Medulla oblongata (tissue), 1 donor: ENCODE data around the gene SEC22A.

Experiments used
- DNase-seq: peaks from one replicate; pipeline ENCODE4 v3.0.0-alpha.2; 2015; ENCODE audit errors: extremely low spot score

Gene SEC22A

DNA sequence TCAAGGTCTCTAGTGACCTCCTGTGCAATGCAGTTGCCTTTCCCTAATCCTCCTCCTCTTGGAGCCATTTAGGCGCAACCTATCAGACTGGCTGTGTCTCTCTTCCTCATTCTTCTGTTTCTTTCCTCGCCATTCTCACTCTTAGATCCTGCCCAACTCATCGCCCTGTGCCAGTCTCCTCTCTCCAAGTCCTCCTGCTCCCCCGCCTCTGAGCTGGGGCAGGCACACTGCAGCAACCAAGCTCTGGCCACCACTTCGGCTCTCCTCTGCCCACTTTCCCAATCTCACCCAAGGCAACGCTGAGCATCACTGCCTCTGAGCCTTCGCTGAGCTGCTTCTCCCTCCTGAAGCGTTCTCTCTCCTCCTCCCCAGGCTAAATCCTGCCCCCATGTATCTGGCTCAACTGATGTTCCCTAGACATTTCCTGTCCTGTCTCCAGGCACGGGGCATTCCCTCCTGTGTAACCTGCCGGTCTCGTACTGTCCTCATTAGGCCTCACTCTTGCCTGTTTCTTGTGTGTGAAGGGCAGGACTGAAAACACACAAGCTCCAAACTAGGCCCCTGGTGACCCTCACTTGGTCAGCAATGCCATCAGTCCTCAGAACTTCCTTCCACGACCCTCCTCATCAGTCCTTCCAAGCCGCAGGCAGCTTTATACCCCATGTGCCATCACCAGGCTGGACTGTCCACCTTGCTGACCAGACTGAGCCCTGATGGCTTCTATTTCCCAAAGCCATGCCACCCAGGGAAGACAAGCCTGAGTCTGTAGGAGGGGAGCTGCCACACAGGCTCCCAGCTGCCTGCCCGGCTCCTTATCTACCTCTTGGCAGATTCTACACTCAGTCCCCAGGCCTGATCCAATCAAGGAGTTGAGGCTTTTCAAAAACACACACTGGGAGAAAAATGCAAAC lies 85.6 kb downstream of the SEC22A start:
- no peak for DNase-seq

GRCh38 chr3:123287962-123288302 lies 86.2 kb downstream of the SEC22A start:
- no peak for DNase-seq

DNA sequence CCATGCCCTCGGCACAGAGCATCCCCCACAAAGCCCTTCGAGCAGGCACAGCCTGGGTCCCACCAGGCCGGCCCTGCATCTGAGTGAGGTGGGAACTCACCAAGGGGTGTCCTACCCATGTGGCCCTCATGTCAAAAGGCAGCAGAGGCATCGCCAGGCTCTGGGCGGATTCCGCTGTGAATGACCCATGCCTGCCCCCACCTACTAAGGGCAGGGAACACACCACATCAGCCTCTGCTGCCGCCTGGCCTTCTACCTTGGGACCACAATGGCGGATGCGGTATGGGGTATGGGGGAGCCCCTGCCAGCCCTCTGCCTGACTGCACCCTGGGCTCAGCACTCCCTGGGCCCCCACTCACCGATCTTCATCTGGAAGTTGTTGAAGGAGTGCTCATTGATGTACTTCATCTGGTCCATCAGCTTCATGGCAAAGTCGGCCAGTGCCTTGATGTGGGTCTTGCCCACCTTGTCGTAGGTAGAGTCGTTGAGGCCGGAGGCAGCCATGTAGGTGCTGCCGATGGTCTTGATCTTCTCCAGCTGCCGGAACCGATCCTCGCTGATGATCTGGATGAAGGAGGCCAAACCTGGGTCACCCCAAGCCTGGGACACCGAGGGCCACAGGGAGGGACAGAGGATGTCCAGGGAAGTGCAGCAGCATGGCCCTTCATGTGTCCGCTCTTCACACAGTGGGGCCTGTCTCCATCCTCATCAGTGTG lies 87.8 kb downstream of the SEC22A start:
- no peak for DNase-seq

GRCh38 chr3:123290107-123290930 lies 88.6 kb downstream of the SEC22A start:
- no peak for DNase-seq

- no peak for DNase-seq
Observed at GRCh38 chr3:123290962-123291361, 89.2 kb downstream of the SEC22A start.

DNA sequence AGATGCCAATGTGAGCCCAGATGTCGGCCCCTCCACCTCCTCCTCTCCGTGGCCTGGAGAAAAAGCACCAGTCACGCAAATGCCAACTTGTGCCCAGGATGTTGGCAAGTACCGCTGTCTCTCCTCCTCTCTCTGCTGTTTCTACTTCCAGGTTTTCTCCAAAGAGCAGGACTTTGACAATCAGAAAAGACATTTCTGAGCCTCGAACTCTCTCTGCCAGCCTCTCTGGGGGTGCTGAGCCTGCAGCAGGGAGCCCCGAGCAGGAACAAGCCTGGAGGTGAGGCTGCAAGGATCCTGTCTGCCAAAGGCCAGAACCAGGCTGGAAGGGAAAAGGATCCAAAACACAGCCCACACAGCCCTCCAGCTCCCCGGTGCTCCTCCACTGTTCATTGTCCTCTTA lies 89.7 kb downstream of the SEC22A start:
- no peak for DNase-seq

DNA sequence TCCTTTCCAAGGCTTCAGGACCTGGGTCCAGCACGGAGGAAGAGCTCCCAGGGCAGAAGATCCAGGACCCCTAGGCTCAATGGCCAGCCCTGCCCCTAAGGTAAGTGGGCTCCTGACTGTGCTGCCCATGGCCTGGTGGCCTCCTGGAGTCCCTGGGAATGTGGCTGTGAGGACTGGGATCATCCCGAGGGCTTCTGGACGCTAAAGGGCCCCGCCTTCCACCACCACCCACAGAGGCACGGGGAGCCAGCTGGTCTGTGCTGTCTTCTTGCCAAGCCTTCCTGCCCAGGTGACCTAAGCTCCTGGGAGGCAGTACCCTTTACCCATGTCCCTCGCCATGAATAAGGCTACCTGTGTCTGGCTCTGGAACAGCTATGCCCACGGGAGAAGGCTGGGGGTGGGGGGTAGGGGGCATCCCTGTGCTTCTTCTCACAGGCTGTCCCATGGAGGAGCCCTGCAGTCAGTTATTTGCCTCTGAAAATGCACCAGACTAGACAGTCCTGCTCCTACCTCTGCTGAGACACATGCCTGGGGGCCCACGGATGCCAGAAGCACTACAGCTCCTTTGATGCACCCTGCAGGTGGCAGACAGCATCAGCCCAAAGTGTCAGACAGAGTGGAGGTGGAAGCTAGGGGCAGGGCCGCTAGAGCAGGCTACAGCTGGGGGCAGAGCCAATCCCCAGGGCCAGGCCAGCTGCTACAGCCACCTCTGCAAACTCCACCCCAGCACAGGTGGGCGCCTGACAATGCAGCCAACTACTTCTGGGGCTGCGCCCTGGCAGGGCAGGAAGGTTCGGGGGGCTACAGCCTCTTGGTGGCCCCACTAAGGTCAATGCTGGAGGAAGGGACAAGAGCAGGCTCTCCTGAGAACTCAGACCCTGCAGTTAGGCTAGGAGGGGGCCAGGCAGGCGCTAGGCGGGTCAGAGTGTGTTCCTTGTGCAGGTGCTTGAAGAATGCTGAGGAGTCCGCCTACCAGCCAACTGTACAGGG lies 90.9 kb downstream of the SEC22A start:
- DNase-seq, result no peak

- no peak for DNase-seq
Observed at GRCh38 chr3:123294296-123294938, 92.7 kb downstream of the SEC22A start.

DNA sequence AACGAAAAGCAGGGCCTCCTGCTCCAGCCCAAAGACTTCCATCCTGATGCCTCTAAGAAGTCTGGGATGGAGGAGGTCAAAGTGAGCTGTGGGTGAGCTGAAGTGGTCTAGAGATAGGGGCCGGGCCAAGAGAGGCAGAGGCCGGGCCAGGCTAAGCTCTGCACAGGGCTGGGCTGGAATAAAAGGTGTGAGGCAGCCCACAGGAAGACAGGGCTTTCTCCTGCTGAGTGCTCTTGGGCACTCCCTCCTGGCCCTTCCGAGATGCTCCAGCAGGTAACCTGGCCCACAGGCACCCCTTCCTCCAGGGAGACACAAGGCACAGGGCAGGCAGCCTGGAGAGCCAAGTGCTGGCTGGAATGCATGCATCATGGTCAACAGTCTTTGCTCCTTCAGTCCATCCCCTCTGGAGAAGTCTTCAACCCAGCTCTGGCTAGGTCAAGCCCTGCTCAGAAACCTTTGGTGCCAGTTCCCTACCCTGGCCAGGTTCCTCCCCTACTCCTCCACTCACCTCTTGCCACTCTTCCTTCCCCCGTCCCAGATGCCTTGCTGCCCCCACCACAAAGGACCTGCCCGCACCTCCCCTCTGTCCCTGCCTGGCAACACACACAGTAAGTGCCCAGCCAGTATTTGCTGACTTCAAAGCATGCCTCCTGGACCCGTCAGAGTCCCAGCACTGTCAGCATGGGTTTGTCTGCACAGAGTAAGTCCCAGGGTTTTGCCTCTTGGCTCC lies 93.6 kb downstream of the SEC22A start:
- no peak for DNase-seq

DNA sequence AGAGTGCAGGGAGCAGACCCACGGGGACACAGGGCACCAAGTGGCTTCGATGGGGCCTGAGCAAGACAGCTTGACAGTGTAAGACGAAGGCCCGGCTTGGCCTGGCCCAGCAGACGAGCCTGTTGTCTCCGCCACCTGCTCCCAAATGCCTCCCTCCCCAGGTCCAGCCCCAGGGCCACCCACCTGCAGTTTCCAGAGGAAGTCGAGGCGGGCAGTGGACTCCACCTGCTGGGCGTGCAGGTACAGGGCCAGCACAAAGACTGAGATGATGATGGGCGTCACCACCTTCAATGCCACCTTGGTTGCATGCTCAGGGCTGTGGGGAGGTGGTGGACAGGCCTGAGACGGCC lies 94.1 kb downstream of the SEC22A start:
- no peak for DNase-seq

- no peak for DNase-seq
Observed at GRCh38 chr3:123296261-123296660, 94.5 kb downstream of the SEC22A start.

DNA sequence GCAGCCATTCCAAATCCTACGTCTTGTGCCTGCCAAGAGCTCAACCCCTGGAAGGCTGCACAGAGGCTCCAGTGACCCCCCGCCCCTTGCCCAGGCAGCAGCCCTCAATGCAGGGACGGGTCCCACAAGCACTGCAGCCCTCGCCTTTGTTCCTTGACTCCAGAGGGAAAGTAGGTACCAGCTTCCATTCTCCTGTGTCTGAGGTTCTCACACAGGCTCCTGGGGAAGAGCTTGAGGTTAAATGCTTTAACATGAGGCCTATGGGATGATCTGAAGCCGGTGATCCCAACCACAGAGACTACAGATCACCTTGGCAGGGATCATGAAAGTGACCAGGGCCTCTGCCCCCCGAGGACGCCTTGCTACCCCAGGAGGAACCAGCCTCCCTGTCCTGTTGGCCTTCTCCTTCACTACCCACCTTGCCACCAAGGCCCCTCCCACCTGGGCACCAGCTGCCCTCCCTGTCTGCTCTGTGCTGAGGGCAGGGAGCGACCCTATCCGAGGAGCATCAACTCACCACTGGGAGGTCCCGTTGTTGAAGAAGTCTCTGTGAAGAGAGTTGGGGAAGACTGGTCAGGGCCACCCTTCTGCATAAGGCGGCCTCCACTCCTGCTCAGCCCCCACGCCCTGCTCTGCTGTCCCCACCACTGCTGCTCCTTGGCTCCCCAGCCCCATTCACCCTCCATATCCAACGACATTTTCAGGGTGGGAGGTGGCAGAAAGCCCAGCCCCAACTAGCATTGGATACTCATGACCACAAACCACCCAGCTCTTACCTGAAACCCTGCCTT lies 95.3 kb downstream of the SEC22A start:
- DNase-seq, result no peak

DNA sequence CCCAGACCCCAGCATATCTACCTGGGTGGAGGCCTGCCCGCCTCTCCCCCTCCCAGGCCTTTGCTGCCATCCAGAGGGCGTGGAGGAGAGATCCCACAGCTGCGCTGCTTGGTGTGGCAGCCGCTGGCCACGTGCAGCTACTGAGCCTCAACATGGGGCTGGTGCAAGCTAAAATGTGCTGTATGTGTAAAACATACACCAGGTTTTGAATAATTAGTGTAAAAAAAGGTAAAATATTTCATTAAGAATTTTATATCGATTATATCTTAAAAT lies 95.8 kb downstream of the SEC22A start:
- no peak for DNase-seq

GRCh38 chr3:123298903-123299302 lies 97.2 kb downstream of the SEC22A start:
- DNase-seq, result no peak

DNA sequence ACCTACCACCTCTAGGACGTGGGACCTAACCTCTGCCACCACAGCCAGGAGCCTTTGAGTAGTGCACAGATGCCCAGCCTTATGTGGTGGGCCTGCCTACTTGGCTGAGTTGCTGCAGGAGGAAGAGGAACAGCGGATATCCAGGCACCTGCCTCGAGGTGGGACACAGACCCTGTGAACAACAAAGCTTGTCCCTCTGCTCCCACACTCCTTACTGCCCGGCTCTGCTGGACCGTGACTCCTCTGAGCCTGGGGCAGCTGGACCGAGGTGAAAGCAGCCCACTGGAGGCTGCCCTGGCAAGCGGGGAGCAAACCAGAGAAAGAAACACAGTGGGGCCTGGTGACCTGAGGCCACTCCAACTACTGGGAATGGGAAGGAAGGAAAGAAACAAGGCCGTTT lies 97.8 kb downstream of the SEC22A start:
- no peak for DNase-seq

DNA sequence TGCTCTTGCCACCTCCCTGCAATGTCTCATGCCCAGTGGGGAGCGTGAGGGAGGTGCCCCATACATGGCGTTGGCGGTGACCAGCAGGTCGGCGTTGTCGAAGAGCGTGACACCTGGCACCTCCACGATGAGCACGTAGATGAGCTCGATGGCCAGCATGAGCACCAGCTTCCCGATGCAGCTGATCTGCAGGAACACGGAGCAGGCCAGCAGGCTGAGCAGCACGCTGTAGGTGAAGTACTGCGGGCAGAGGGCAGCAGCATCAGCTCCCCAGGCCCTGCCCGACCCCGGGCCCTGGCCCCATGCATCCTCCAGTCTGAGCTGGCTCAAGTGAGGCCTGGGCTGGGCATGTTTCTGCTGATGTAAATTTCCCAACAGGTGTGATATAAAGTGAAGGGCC lies 98.3 kb downstream of the SEC22A start:
- no peak for DNase-seq

DNA sequence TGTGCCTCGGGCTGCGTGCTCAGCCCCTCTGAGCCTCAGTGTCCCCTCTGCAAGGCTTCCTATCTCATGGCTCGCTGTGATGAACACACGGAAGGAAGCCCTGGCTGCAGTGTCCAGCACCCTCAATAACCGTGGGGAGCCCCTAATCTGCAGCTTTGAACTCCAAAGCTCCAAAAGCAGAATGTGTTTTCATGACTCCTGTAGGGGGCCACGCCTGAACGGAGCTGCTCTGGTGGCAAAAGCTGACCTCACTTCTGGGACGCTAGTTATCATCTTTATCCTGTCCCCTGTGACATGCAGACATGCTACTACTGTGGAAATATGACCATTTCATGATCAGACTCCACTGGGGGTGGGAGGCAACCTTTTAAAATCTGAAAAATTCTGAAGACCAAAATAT lies 98.8 kb downstream of the SEC22A start:
- DNase-seq, result no peak

DNA sequence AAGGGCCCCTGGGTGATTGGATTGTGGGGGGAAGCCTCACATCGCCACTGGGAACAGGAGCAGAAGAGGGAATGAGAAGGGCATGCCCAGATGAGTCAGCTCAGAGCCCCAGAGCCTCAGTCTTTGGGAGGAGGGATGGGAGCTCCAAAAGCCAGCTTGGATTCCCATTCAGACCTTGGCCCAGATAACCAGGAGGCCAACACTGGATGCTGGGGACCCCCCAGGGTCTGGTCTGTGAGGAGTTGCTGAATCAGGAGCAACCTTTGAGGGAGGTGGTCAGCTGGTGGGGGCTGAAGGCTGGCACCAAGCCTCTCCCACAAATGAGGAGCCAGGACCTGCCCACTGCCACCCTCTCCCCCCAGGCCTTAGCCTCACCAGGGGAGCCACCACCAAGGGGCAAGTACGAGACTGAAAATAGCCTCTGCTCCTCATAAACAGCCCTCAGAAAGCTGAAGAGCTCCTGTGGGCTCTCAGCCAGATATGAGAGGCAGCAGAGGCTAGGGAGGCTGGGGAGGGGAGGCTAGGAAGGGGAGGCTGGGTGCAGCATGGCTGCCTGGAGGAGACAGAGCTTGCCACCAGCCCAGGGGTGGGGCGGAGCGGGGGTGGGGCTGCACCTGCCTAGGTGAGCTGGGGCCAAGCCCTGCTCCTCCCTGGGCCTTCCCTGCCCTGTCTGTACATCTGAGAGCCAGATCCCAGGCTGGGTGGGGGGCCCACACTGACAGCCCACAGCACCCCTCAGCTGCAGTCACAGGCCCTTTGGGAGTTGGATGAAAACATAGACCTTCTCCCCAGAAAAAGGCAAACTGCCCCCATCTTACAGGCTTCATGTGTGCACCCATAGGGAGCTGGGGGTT lies 99.8 kb downstream of the SEC22A start:
- no peak for DNase-seq

GRCh38 chr3:123302961-123303360 lies 101.2 kb downstream of the SEC22A start:
- DNase-seq, result no peak
